ENCODE measurements around the gene UPP1.

DNA sequence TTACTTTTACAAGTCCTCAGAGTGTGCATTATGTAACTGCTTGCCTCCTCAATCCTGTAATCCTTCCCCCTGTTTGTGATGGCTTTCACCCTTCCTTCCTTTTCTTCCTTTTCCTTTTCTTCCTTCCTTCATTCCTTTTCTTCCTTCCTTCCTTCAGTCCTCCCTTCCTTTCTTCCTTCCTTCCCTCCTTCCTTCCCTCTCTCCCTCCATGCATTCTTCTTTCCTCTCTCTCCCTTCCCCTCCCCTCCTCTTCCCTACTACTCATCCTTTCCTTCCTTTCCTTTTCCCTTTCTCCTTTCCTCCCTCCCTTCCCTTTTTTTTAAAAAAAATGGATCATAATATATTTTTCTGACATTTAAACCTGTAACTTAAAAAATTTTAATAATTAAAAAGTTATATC is 60.0 kb downstream of the UPP1 start:
- TF ChIP-seq GATA2 (IDR thresholded peaks at IDR 0.05; ENCODE audit: low read depth, low read length): no peak
- no peak for TF ChIP-seq GATA3 (IDR thresholded peaks at IDR 0.05; ENCODE audit: low read depth, low read length)
